Measurements from ENCODE around the gene COL25A1.

Gene COL25A1

DNA sequence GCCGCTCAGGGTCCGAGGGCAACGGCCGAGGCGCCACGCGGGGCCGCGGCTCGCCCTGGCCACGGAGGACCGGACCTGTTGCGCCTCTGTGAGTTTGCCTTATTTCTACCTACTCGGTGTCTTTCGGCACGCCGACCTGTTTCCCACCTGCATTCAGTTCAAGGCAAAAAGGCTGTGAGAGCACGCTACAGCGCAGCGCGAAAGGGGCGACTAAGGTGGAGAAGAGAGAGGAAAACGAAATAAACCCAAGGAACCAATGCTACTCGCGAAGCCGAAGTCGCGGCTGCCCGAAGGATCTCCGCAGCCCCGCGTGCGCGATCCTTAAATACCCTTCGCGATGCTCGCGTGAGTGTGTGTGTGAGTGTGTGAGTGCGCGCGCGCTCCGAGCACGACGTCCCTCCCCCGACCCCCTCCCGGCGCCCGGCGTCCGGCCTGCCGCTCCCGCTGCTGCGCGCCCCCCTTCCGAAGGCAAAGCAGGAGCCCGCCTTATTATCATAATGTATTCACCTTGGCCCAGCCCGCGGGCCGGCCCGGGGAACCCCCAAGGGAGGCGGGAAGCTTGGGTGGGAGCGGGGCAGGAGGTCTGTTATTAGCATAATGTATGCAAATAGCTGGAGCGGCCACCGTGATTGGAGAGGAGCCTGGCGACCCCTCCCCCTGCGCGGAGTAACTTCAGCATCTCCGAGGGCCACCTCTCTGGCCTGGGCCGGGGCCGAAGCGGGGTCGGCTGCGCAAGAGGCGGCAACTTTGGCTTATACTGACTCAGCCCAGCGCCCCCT lies at the start of gene COL25A1:
Gene COL25A1 (minus strand): TSS at position 298 of the 779 bp plus-strand sequence.
- DNase-seq, result peak; percentile 60

DNA sequence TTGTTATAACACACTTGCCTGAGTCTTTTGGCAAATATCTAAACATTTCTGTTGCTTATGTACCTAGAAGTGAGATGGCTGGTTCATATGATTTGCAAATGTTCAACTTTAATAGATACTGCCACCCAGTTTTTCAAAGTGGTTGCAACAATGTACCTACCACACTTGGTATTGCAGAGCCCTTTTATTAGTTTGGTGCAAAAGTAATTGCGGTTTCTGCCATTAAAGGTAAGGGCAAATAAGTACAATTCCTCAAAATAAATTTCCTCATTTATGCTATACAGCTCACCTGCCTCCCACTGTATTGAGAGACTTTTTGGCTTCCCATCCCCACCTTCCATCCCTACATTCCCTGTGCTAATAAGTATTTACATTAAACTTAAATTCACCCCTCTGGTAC lies 47.7 kb upstream of the COL25A1 start:
- DNase-seq, result no peak

DNA sequence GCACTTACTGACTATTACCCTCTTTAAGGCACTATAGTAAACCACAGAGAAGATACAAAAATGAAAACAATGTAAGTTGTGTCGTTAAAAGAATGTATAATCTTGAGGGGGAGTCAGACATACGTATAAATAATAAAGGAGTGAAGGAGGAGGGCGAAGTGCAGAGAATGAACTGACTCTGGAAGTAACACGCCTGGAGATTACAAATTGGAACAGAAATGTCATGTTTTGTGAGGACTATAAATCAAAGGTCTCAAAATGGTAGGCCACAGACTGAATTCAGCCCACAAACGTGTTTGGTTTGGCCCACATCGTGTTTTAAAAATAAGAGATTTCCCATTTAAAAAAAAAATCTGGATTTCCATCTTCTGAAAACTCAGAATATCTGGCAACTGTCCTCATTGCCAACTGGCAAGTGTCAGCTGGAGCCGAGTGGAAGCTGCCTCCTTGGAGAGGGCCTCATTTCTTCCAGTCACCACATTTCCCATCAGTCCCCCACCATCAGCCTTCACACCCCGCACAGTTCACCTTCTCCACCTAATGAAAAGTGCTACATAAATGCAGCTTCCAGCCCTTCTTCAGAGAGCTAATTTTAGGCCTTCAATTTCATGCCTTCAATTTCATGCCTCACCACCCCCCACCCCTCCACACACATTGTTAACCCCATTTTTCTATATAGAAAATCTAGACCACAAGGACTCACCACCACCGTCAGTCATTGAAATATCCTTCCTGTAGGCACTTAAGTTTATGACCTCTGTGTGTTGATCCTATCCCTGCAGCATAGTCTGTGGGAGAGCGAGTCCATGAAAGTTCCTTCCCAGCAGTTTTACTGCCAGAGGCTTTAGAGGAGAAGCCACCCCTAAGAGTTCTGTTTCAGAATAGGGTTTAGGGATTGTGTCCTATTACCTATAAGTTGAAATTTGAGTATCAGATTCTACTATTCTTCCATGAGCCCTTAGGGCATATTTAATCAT lies 32.0 kb upstream of the COL25A1 start:
- no peak for DNase-seq

GRCh38 chr4:109332926-109333464 lies 30.5 kb upstream of the COL25A1 start:
- peak; percentile 34 for DNase-seq

DNA sequence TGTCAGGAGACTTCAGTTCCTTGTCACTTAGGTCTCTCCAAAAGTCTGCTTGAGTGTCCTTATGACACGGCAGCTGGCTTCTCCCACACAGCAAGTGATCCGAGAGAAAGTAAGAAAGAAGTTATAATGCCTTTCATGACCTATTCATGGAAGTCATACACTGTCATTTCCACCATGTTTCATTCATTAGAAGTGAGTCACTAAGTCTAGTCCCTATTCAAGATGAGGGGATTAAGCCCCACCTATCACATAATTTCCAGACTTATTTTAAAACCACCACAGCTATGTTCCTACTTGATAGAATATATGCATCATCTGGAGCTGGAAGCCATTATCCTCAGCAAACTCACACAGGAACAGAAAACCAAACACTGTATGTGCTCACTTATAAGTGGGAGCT lies 25.2 kb upstream of the COL25A1 start:
- no peak for DNase-seq

DNA sequence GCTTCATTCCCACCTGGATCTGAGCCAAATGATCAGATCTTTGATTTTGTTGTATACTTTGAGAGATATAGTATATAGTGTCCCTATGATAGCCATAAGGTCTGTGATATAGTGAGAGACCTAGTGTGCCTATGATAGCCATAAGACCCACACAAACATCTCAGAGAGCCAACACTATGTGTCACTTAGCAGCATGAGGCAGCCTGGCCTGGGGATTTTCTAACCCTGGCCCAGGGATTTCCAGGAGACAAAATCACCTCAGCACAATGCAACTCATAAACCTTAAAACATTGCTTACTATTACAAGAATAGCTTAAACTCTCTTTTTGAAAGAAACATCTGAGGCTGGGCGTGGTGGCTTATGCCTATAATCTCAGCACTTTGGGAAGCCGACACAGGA lies 23.2 kb upstream of the COL25A1 start:
- DNase-seq, result peak; percentile 6

GRCh38 chr4:109323348-109323747 lies 20.9 kb upstream of the COL25A1 start:
- no peak for DNase-seq

DNA sequence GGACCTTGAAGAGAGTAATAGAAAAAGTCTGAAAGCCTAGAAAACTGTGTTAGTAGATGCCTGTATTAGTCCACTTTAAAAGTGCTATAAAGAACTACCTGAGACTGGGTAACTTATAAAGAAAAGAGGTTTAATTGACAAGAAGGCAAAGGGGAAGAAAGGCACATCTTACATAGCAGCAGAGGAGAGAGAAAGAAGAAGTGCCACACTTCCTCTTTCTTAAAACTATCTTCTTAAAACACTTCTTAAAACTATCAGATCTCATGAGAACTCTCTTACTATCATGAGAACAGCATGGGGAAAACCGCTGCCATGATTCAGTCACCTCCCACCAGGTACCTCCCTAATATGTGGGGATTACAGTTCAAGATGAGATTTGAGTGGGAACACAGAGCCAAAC lies 18.8 kb upstream of the COL25A1 start:
- peak; percentile 68 for DNase-seq

GRCh38 chr4:109319684-109320083 lies 17.2 kb upstream of the COL25A1 start:
- no peak for DNase-seq

GRCh38 chr4:109319156-109319555 lies 16.7 kb upstream of the COL25A1 start:
- no peak for DNase-seq

GRCh38 chr4:109315818-109316217 lies 13.4 kb upstream of the COL25A1 start:
- no peak for DNase-seq

GRCh38 chr4:109315341-109315740 lies 12.9 kb upstream of the COL25A1 start:
- DNase-seq, result no peak

GRCh38 chr4:109313168-109314133 lies 11.0 kb upstream of the COL25A1 start:
- DNase-seq, result no peak

- peak; percentile 39 for DNase-seq
These were observed 660 bp upstream of the COL25A1 start for GRCh38 chr4:109303140-109303496.

DNA sequence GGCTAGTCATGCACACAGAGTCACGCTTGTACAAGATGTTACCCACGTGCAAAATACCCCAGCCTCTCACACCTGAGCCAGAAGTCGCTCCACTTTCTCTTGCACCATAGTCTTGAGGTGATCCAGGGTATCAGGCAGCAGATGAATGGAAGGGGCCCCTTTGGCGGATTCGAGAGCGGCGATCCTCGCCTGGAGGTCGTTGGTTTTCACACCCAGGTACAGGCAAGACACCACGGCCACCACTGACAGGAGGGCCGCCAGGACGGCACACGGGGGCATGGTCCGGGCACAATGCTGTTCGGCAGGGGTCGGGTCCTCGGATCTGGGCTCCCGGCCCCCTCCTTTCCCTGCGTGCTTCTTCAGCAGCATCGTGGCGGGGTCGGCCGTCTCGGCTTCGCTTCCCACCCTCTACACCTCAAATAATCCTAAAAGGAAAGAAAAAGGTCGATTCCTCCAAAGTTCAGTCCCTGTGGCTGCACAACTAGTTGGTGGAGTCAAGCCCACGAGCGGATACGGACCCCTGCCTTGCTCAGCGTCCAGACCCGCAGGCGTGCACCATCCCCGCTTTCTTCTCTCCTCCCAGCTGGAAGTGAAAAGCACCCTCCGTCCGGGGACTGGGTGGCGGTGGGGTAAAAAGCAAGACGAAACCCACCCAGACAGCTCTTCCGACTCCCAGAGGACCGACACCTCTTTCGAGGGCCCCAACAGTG lies 652 bp downstream of the COL25A1 start:
- no peak for DNase-seq

DNA sequence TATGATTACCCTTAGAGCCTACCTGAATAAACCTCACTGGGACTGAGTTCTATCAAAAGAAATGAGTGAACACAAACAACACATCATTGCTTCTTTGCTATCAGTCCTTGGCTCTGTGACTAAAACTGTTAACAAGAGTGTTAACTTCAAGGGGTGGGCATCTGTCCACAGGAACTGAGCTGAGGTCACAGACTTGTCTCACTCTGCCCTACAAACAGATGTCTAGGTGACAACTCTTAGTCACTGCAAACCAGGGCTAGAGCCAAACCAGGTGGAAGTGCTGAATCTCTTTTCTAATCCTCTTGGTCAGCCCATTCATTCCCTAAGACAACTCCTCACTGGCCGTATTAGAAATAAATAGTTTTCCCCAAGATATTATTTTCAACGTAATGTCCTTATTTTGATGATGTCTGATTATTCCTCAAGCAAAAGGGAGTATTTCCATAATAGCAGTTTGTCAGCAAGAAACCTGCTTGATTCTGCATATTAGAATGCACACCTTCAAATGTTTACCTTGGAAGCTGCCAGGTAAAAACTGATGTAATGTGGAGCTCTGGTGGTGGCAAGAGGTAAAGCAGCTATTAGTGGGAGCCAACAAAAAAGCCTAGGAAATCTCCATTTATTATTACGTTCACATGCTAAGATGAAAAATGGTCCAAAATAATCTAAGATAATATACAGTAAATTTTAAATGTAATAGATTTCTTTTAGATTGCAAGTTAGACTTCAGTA lies 4.0 kb downstream of the COL25A1 start:
- DNase-seq, result peak; percentile 25

- no peak for DNase-seq
These were observed 5.9 kb downstream of the COL25A1 start for GRCh38 chr4:109296527-109296926.

DNA sequence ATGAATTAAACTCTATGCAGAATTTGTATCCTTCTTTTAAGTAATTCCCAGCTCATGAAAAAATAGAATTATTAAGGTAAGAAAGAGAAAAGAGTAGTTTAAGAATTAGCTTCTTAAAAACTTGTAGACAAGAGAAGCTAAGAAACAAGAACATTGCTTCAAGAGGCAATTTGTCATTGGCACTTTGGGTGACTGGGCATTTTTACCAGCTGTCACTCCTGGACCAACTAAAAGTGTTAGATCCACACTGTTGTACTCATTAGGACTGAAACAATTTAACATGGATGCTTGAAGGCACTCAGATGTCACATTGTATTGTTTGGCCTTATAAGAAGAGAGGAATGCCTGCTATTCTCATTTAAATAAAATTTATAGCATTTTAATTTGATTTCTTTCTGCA lies 7.4 kb downstream of the COL25A1 start:
- DNase-seq, result no peak

GRCh38 chr4:109294468-109295020 lies 7.9 kb downstream of the COL25A1 start:
- DNase-seq, result no peak

DNA sequence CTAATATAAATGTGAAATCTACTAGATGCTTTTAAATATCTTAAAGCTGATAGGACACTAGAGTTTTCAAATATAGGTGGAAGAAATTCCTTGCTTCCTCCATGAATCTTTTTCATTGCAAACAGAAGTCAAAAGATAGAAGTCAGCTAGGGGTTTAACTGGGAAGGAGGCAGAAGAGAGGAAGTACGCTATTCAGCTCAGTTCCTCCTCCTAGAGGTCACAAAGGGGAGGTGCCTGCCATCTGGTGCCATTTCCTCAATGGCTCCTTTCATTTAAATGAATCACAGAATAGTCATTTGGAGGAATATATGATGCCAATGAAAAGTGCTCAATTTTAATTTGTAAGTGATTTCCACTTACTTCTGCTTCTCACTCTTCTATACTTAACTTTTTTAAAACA lies 8.5 kb downstream of the COL25A1 start:
- DNase-seq, result peak; percentile 78
